ENCODE data around the gene SYPL1.

DNA sequence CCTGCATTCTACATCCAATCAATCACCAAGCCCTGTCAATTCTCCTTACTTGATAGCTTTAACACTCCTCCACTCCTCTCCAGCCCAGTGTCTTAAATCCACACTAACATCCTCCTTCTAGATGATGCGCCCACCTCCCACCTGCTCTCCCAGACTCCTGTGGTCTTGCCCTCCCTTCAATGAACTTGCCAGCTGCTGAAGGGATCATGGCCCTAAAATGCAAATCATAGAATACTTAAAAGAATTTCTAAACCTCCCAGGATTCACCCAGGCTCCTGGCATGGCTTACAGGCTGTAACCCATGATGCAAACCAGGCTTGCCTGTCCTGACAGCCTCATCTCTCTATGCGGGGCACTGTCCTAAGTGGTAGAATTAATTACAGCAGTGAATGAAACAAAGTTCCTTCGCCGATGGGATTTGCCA lies 43.6 kb downstream of the SYPL1 start:
- TF ChIP-seq, protein P1, sequence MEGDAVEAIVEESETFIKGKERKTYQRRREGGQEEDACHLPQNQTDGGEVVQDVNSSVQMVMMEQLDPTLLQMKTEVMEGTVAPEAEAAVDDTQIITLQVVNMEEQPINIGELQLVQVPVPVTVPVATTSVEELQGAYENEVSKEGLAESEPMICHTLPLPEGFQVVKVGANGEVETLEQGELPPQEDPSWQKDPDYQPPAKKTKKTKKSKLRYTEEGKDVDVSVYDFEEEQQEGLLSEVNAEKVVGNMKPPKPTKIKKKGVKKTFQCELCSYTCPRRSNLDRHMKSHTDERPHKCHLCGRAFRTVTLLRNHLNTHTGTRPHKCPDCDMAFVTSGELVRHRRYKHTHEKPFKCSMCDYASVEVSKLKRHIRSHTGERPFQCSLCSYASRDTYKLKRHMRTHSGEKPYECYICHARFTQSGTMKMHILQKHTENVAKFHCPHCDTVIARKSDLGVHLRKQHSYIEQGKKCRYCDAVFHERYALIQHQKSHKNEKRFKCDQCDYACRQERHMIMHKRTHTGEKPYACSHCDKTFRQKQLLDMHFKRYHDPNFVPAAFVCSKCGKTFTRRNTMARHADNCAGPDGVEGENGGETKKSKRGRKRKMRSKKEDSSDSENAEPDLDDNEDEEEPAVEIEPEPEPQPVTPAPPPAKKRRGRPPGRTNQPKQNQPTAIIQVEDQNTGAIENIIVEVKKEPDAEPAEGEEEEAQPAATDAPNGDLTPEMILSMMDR (IDR thresholded peaks at IDR 0.05 in 8 of 11, conservative IDR thresholded peaks at IDR 0.05 in 3 of 11) = no peak
- TF ChIP-seq POLR2AphosphoS5 (IDR thresholded peaks at IDR 0.05) = no peak

Measured in spleen (tissue), 7 donors.